ENCODE results near the gene FNDC3A. TPM values are rescaled to one million over a fixed set of nuclear protein-coding genes. Genes with fewer than 3 reads are reported as not detected.

Gene FNDC3A
- total RNA-seq, 1 experiment from 2014 or later: 49.3 TPM

- H3K9me3 ChIP-seq (ENCODE audit: low read depth, low read length, poor library complexity, severe bottlenecking): peaks cover 16% of the 10 kb centered on the region
- H3K27ac ChIP-seq (ENCODE audit: low read depth, low read length, poor library complexity, severe bottlenecking): no peak overlapping the region
- DNase-seq (ENCODE audit: low spot score): no peak
- intact Hi-C loops (cut with micrococcal nuclease; ENCODE audit: unreplicated experiment): no loop called here
- H3K36me3 ChIP-seq (ENCODE audit: insufficient read depth, low read length, poor library complexity, severe bottlenecking): peaks cover 18% of the 10 kb centered on the region
- no TSS peak for BruUV-seq (replicated peaks)
- ChIA-PET POLR2A (ENCODE audit: low non-redundant PET) (no interaction called here), CTCF (no interaction called here)
- no peak overlapping the region for H3K4me3 ChIP-seq (ENCODE audit: low read depth, low read length, poor library complexity, severe bottlenecking)
- no peak for TF ChIP-seq EZH2 (IDR thresholded peaks at IDR 0.05; ENCODE audit: borderline replicate concordance, low read depth, low read length, poor library complexity, severe bottlenecking)
- TF ChIP-seq, protein P1, sequence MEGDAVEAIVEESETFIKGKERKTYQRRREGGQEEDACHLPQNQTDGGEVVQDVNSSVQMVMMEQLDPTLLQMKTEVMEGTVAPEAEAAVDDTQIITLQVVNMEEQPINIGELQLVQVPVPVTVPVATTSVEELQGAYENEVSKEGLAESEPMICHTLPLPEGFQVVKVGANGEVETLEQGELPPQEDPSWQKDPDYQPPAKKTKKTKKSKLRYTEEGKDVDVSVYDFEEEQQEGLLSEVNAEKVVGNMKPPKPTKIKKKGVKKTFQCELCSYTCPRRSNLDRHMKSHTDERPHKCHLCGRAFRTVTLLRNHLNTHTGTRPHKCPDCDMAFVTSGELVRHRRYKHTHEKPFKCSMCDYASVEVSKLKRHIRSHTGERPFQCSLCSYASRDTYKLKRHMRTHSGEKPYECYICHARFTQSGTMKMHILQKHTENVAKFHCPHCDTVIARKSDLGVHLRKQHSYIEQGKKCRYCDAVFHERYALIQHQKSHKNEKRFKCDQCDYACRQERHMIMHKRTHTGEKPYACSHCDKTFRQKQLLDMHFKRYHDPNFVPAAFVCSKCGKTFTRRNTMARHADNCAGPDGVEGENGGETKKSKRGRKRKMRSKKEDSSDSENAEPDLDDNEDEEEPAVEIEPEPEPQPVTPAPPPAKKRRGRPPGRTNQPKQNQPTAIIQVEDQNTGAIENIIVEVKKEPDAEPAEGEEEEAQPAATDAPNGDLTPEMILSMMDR (conservative IDR thresholded peaks at IDR 0.05; ENCODE audit: low read depth, low read length): no peak
- no peaks in the 10 kb centered on the region for H3K27me3 ChIP-seq (replicated peaks; ENCODE audit: insufficient read depth, low read depth, low read length, poor library complexity)
- H3K4me1 ChIP-seq (ENCODE audit: insufficient read depth, low read length, poor library complexity, severe bottlenecking): no peaks in the 10 kb centered on the region
These were observed 190.4 kb downstream of the FNDC3A start for GRCh38 chr13:49165798-49166752.

DNA sequence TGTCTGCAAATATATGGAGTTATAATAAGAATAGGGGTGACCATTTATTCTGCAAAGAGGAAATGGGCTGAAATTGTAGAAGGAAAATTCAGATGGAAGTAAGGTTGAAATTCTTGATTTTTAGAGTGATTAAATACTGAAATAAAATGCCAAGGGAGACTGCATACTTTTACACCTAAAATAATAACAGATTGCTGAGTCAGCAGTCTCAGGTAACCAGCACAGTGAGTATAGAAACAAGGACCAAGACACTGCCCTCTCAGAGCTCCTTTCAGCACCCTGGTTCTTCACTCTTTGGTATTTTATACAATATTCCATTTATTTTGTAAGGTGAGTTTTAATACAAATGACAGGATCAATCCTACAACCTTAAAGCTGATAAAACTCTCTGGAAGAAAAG, 195.6 kb downstream of the FNDC3A start:
- H3K4me1 ChIP-seq (ENCODE audit: insufficient read depth, low read length, poor library complexity, severe bottlenecking): no peaks in the 10 kb centered on the region
- CTCF ChIA-PET: no interaction called here
- H3K9me3 ChIP-seq (ENCODE audit: low read depth, low read length, poor library complexity, severe bottlenecking): no peaks in the 10 kb centered on the region
- no peak overlapping the region for H3K4me3 ChIP-seq (ENCODE audit: low read depth, low read length, poor library complexity, severe bottlenecking)
- peaks cover 6% of the 10 kb centered on the region for H3K36me3 ChIP-seq (ENCODE audit: insufficient read depth, low read length, poor library complexity, severe bottlenecking)
- no peak for DNase-seq (ENCODE audit: low spot score)
- POLR2A ChIA-PET (ENCODE audit: low non-redundant PET): no interaction called here
- no peak overlapping the region for H3K27ac ChIP-seq (ENCODE audit: low read depth, low read length, poor library complexity, severe bottlenecking)
- no TSS peak for BruUV-seq (replicated peaks)
- TF ChIP-seq, protein P1 (conservative IDR thresholded peaks at IDR 0.05; ENCODE audit: low read depth, low read length): no peak
- no peak for TF ChIP-seq EZH2 (IDR thresholded peaks at IDR 0.05; ENCODE audit: borderline replicate concordance, low read depth, low read length, poor library complexity, severe bottlenecking)
- intact Hi-C loops (cut with micrococcal nuclease; ENCODE audit: unreplicated experiment): no loop called here
- H3K27me3 ChIP-seq (replicated peaks; ENCODE audit: insufficient read depth, low read depth, low read length, poor library complexity): no peaks in the 10 kb centered on the region

DNA sequence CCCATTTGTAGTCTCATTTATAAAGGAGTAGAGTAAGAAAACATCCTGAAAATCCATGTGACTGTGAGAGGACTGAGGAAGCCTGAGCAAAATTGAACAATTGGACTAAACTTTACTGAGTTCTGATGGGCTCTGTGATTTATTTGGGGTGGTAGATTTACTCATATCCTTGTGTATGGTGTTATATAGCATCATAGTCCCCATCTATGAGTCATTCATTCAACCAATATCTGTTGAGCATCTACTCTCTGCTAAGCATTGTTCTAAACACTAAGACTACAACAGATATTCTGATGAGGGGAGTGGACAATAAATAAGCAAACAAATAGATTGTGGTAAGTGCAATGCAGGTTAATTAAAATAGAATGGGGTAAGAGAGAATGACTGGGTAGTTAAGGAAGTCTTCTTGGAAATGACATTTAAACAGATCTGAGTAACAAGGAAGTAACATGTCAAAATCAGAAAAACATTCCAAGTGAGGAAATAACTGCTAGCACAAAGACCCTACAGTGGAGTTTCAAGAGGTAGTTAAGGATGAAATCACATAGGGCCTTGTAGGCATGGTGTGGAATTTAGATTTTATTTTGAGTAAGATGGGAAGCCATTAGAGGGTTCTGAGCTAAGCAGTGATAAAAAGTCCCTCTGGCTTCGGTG, 208.1 kb downstream of the FNDC3A start:
- DNase-seq (ENCODE audit: low spot score): no peak
- intact Hi-C loops (cut with micrococcal nuclease; ENCODE audit: unreplicated experiment): no loop called here
- TF ChIP-seq EZH2 (IDR thresholded peaks at IDR 0.05; ENCODE audit: borderline replicate concordance, low read depth, low read length, poor library complexity, severe bottlenecking): no peak
- TF ChIP-seq, protein P1 (conservative IDR thresholded peaks at IDR 0.05; ENCODE audit: low read depth, low read length): no peak
- CTCF ChIA-PET: no interaction called here
- H3K4me1 ChIP-seq (ENCODE audit: insufficient read depth, low read length, poor library complexity, severe bottlenecking): peaks cover 16% of the 10 kb centered on the region
- no peak overlapping the region for H3K27ac ChIP-seq (ENCODE audit: low read depth, low read length, poor library complexity, severe bottlenecking)
- H3K36me3 ChIP-seq (ENCODE audit: insufficient read depth, low read length, poor library complexity, severe bottlenecking): peaks cover 24% of the 10 kb centered on the region
- no peaks in the 10 kb centered on the region for H3K27me3 ChIP-seq (replicated peaks; ENCODE audit: insufficient read depth, low read depth, low read length, poor library complexity)
- POLR2A ChIA-PET (ENCODE audit: low non-redundant PET): no interaction called here
- BruUV-seq (replicated peaks): no TSS peak
- no peaks in the 10 kb centered on the region for H3K9me3 ChIP-seq (ENCODE audit: low read depth, low read length, poor library complexity, severe bottlenecking)
- no peak overlapping the region for H3K4me3 ChIP-seq (ENCODE audit: low read depth, low read length, poor library complexity, severe bottlenecking)
